Esophagus squamous epithelium (tissue), 5 donors: ENCODE measurements around the gene LILRA5. TPM values are rescaled to one million over a fixed set of nuclear protein-coding genes. Genes with fewer than 3 reads are reported as not detected.

Experiments used
- DNase-seq: peaks from one replicate; lab custom pipeline; 2025; lab: John Stamatoyannopoulos, UW
- H3K27ac ChIP-seq, 4 donors: fragments of 200-600 bp; sonication (generic); one replicate each; pipeline ENCODE4 v1.5.1; 2016 to 2019; ENCODE audit warnings: mild to moderate bottlenecking in 1 of 4
- H3K27me3 ChIP-seq, 4 donors: fragments of 200-600 bp; sonication (generic); 1 replicate in 3 of 4; 2 replicates in 1 of 4; pipeline versions ENCODE4 v1.5.1 to v1.6.0; 2017 to 2021; ENCODE audit warnings: antibody characterized with exemption in 1 of 4
- H3K36me3 ChIP-seq, 3 donors: fragments of 200-600 bp; sonication (generic); one replicate each; pipeline ENCODE4 v1.5.1; 2016 to 2019
- H3K4me1 ChIP-seq, 3 donors: fragments of 200-600 bp; sonication (generic); one replicate each; pipeline ENCODE4 v1.5.1; 2017 to 2019
- H3K4me3 ChIP-seq, 4 donors: fragments of 200-600 bp; sonication (generic); 1 replicate in 3 of 4; 2 replicates in 1 of 4; pipeline ENCODE4 v1.5.1; 2016 to 2019; ENCODE audit warnings: mild to moderate bottlenecking in 2 of 4, moderate library complexity in 1 of 4
- H3K9me3 ChIP-seq, 3 donors: fragments of 200-600 bp; sonication (generic); one replicate each; pipeline ENCODE4 v1.5.1; 2016 to 2019
- CTCF ChIP-seq, 6 experiments: fragments of 450-650 bp in 4 of 6; fragments of 200-600 bp in 2 of 6; sonication (generic) in 2 of 6; IDR thresholded peaks; one replicate each; pipeline ENCODE4 v1.5.1; 2016 to 2019; ENCODE audit warnings: antibody characterized with exemption in 6 of 6, mild to moderate bottlenecking in 4 of 6, moderate library complexity in 4 of 6
- POLR2A ChIP-seq, 4 donors: fragments of 450-650 bp; IDR thresholded peaks; one replicate each; pipeline ENCODE4 v1.6.1; 2017; ENCODE audit warnings: antibody characterized with exemption in 4 of 4, mild to moderate bottlenecking in 4 of 4, moderate library complexity in 3 of 4
- WGBS, 2 donors: methylation state at CpG; one replicate each; pipeline ENCODE4 v1.1.5; 2018; 5-methylcytosine and 5-hydroxymethylcytosine counted together
- intact Hi-C: fragments of 100-400 bp; cut with DNase I; formaldehyde crosslinking; loops from one replicate; pipeline ENCODE4 v1.15.0; 2022
- total RNA-seq, 4 donors: library from RNA; depleted of rRNA; stranded (reverse); fragments of >200 nt; gene quantifications; one replicate each; pipeline ENCODE4 v1.1.0, GENCODE V29; 2016
- donor health status: DM: yes; HTN: yes; CAD: no.

LILRA5 gene
- total RNA-seq, 4 donors from 2014 or later: 0.38 to 1.4 (median 0.70) TPM; not detected in 1

GRCh38 chr19:54319892-54320670 is 7.1 kb upstream of the LILRA5 start:
- 76 to 79% methylated on average over 14 of the region's 14 CpGs for WGBS, 2 donors
- no peaks in the 10 kb centered on the region for H3K9me3 ChIP-seq
- no peaks in the 10 kb centered on the region for H3K4me1 ChIP-seq
- H3K36me3 ChIP-seq: no peaks in the 10 kb centered on the region
- H3K27me3 ChIP-seq: peaks cover 0 to 54% (median 0%) of the 10 kb centered on the region in 4 donors
- intact Hi-C loops: no loop called here
- H3K27ac ChIP-seq: no peak overlapping the region
- no peak for DNase-seq
- H3K4me3 ChIP-seq: no peak overlapping the region
- TF ChIP-seq POLR2A (IDR thresholded peaks at IDR 0.05) (no peak), CTCF (IDR thresholded peaks at IDR 0.05) (no peak)

DNA sequence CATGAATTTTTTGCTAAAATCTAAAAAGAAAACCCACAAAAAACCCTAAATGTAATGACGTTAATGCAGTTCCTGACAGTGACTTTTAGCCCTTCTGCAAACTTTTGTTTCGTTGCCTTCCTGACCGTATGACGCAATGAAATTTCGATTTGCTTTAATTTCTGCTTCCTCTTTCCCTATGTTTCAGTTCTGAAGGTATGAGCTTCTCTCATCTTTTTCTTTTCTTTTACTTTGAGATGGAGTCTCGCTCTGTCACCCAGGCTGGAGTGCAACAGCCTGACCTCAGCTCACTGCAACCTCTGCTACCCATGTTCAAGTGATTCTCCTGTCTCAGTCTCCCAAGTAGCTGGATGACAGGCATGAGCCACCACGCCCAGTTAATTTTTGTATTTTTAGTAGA is 6.1 kb upstream of the LILRA5 start:
- H3K9me3 ChIP-seq: no peaks in the 10 kb centered on the region
- H3K27ac ChIP-seq: no peak overlapping the region
- H3K27me3 ChIP-seq: peaks cover 0 to 47% (median 0%) of the 10 kb centered on the region in 4 donors
- no peaks in the 10 kb centered on the region for H3K4me1 ChIP-seq
- H3K4me3 ChIP-seq: no peak overlapping the region
- DNase-seq: no peak
- TF ChIP-seq POLR2A (IDR thresholded peaks at IDR 0.05) (no peak), CTCF (IDR thresholded peaks at IDR 0.05) (no peak)
- intact Hi-C loops: no loop called here
- H3K36me3 ChIP-seq: no peaks in the 10 kb centered on the region
- WGBS, 2 donors: 63 to 72% methylated on average over 7 of the region's 7 CpGs

DNA sequence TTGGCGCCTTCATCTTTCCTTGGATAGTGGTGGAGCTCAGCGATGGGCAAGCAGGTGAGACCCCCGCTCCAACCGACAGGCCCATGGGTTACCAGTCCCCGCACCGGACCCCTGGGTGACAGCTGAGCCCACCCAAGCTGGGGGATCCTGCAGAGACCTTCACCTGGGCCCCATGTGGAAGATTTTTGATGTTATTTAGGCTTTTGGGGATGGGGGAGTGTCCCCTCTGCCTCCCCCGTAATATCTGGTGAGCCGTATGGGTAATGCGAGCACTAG is 4.9 kb upstream of the LILRA5 start:
- intact Hi-C loops: no loop called here

GRCh38 chr19:54317108-54317964 is 4.4 kb upstream of the LILRA5 start:
- DNase-seq: no peak

More for the DNA sequence above, 4.9 kb upstream of the LILRA5 start:
- DNase-seq: no peak
- no peaks in the 10 kb centered on the region for H3K9me3 ChIP-seq
- no peaks in the 10 kb centered on the region for H3K36me3 ChIP-seq
- no peak overlapping the region for H3K4me3 ChIP-seq
- 88 to 94% methylated on average over 4 to 8 of the region's 9 CpGs for WGBS, 2 donors
- H3K27ac ChIP-seq: no peak overlapping the region
- peaks cover 0 to 52% (median 0%) of the 10 kb centered on the region in 4 donors for H3K27me3 ChIP-seq
- no peaks in the 10 kb centered on the region for H3K4me1 ChIP-seq
- no peak for TF ChIP-seq POLR2A (IDR thresholded peaks at IDR 0.05)
- no peak for TF ChIP-seq CTCF (IDR thresholded peaks at IDR 0.05)

More at GRCh38 chr19:54317108-54317964, 4.4 kb upstream of the LILRA5 start:
- 47 to 77% methylated on average over 15 to 23 of the region's 29 CpGs for WGBS, 2 donors
- no peaks in the 10 kb centered on the region for H3K36me3 ChIP-seq
- no peak overlapping the region for H3K27ac ChIP-seq
- peaks cover 0 to 57% (median 0%) of the 10 kb centered on the region in 4 donors for H3K27me3 ChIP-seq
- no peaks in the 10 kb centered on the region for H3K9me3 ChIP-seq
- intact Hi-C loops: no loop called here
- no peak for TF ChIP-seq POLR2A (IDR thresholded peaks at IDR 0.05)
- no peak for TF ChIP-seq CTCF (IDR thresholded peaks at IDR 0.05)
- H3K4me3 ChIP-seq: no peak overlapping the region
- H3K4me1 ChIP-seq: no peaks in the 10 kb centered on the region
